D721Med (cell line): ENCODE measurements around the gene MKKS.

Source experiments
- DNase-seq: peaks from one replicate; pipeline ENCODE4 v3.0.0; 2011; ENCODE audit warnings: low spot score; ENCODE audit not compliant: insufficient read length
- FAIRE-seq: peaks from 2 replicates; lab custom pipeline; 2011; peaks lifted over from hg19 to GRCh38; lab: Jason Lieb, UNC
- TF ChIP-seq, protein P1 (sequence below): IDR thresholded peaks from 2 replicates; pipeline ENCODE4 v1.5.1; 2012; ENCODE audit warnings: mild to moderate bottlenecking, control low read depth; ENCODE audit not compliant: insufficient read depth; ENCODE audit errors: missing control alignments

The MKKS gene

DNA sequence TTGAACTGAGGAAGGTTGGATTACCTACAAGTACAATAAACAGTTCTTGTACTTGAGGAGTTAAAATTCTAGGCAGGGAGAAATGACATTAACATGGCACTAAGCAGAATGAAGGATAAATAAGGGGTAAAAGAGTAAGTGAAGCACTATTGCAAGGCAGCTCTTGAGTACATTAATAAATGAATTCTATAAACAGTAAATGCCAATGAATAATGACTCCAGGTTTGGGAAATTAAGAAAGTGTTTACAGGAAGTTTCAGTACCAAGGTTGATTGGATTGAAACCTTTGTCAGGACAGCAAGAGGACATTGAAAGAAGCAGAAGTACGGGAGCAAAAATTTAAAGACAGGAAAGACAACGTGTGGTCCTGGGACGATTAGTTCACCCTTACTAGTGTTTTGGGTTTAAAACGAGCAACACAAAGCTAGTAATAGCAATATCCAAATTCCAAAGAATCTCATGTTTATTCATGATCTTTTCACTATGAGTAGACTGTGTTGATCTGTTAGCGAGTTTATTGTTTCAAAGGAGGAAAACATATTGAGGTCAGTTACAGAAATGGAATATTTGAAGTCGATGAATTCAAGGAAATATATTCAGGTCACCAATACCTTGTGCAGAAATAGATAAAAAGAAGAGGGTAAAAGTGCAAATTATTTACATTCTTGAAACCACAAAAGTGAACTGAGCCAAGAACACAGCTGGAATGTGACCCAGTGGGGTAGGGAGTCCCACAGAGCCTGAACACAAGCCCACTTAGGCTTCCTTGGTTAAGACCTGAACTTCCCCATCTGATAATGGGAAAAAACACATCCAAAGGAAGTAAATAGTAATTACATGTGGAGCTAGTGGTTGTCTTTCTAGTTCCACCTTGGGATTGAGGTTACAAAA is 80.8 kb downstream of the MKKS start:
- TF ChIP-seq, protein P1, sequence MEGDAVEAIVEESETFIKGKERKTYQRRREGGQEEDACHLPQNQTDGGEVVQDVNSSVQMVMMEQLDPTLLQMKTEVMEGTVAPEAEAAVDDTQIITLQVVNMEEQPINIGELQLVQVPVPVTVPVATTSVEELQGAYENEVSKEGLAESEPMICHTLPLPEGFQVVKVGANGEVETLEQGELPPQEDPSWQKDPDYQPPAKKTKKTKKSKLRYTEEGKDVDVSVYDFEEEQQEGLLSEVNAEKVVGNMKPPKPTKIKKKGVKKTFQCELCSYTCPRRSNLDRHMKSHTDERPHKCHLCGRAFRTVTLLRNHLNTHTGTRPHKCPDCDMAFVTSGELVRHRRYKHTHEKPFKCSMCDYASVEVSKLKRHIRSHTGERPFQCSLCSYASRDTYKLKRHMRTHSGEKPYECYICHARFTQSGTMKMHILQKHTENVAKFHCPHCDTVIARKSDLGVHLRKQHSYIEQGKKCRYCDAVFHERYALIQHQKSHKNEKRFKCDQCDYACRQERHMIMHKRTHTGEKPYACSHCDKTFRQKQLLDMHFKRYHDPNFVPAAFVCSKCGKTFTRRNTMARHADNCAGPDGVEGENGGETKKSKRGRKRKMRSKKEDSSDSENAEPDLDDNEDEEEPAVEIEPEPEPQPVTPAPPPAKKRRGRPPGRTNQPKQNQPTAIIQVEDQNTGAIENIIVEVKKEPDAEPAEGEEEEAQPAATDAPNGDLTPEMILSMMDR, result no peak
- no peak for DNase-seq
- FAIRE-seq, result no peak
